Measurements from ENCODE around the gene CDK3. TPM values are rescaled to one million over a fixed set of nuclear protein-coding genes. Genes with fewer than 3 reads are reported as not detected.

Gene CDK3
- total and polyA plus RNA-seq, 2 donors (not counting 1 experiment from before 2014, with no cell fraction given): 15.0 to 20.5 TPM

DNA sequence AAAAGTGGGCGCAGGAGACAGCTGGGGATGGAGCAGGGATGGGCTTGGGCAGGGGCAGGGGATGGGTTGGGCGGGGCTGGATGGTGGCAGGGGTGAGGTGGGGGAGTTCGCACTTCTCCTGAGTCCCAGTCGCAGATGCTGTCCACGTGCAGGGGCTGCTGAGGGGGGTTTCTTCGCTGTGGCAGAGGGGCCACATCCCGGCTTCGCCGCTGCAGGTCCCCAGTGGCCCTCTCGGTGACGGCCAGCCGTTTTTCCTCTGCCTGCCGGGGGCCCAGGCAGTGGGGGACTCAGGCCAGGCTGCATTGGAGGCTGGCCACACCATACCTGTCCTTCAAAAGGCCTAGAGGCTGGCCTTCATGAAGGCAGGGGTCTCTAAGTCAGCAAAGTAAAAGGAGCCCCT is 18.1 kb downstream of the CDK3 start:
- CTCF ChIA-PET: interaction anchor here (0.6 to 3.0 kb wide), 5 partner anchors 8 to 707 kb away, joined by 3 to 8 read pairs (median 4); no protein-coding TSS in a partner anchor
- Mint-ChIP-seq H3K27me3 (no peaks in the 10 kb centered on the region), H3K9me3 (ENCODE audit: insufficient read depth) (no peaks in the 10 kb centered on the region), H3K4me3 (no peak overlapping the region), H3K4me1 (no peaks in the 10 kb centered on the region), H3K27ac (no peak overlapping the region)
- Histone ChIP-seq H3K27ac (ENCODE audit: low read length in 2 of 2) (no peak overlapping the region), H3K79me2 (ENCODE audit: control insufficient read depth, insufficient read depth, low read length) (no peaks in the 10 kb centered on the region), H3K4me1 (ENCODE audit: control insufficient read depth in 2 of 2, insufficient read depth in 2 of 2, low read length in 2 of 2) (peaks cover 0 to 7% of the 10 kb centered on the region in 2 donors), H4K20me1 (ENCODE audit: control insufficient read depth, insufficient read depth, low read length, poor library complexity, severe bottlenecking) (no peaks in the 10 kb centered on the region), H3K9me3 (ENCODE audit: control extremely low read depth in 1 of 3, control insufficient read depth in 2 of 3, insufficient read depth in 1 of 3, low read length in 2 of 3) (no peaks in the 10 kb centered on the region), H2AFZ (ENCODE audit: insufficient read depth, low read depth, low read length, poor library complexity, severe bottlenecking) (no peak overlapping the region), H3K27me3 (replicated peaks in 1 of 4; ENCODE audit: control extremely low read depth in 1 of 4, control insufficient read depth in 3 of 4, insufficient read depth in 4 of 4, low read length in 3 of 4) (peaks cover 0 to 7% (median 0%) of the 10 kb centered on the region in 4 experiments), H3K36me3 (replicated peaks in 1 of 2; ENCODE audit: control extremely low read depth in 1 of 2, control insufficient read depth in 1 of 2, extremely low read depth in 1 of 2, insufficient read depth in 2 of 2, low read length in 1 of 2) (no peaks in the 10 kb centered on the region), H3K9ac (ENCODE audit: low read length) (no peak overlapping the region), H3K4me3 (ENCODE audit: control extremely low read depth in 1 of 5, extremely low read depth in 1 of 5, insufficient read depth in 1 of 5, low read depth in 2 of 5, low read length in 4 of 5) (no peak overlapping the region), H3K4me2 (replicated peaks; ENCODE audit: low read depth, low read length, poor library complexity, severe bottlenecking) (no peak overlapping the region)
- 88% methylated on average over 13 of the region's 13 CpGs for WGBS (ENCODE audit: insufficient coverage)
- POLR2A ChIA-PET: no interaction called here
- DNase-seq (no peak), ATAC-seq (ENCODE audit: low read depth) (no peak)
- no peak for TF ChIP-seq EZH2 (IDR thresholded peaks at IDR 0.05; ENCODE audit: borderline replicate concordance, insufficient read depth, low read depth, low read length, poor library complexity, severe bottlenecking)
- TF ChIP-seq, protein P1, sequence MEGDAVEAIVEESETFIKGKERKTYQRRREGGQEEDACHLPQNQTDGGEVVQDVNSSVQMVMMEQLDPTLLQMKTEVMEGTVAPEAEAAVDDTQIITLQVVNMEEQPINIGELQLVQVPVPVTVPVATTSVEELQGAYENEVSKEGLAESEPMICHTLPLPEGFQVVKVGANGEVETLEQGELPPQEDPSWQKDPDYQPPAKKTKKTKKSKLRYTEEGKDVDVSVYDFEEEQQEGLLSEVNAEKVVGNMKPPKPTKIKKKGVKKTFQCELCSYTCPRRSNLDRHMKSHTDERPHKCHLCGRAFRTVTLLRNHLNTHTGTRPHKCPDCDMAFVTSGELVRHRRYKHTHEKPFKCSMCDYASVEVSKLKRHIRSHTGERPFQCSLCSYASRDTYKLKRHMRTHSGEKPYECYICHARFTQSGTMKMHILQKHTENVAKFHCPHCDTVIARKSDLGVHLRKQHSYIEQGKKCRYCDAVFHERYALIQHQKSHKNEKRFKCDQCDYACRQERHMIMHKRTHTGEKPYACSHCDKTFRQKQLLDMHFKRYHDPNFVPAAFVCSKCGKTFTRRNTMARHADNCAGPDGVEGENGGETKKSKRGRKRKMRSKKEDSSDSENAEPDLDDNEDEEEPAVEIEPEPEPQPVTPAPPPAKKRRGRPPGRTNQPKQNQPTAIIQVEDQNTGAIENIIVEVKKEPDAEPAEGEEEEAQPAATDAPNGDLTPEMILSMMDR (IDR thresholded peaks at IDR 0.05): no peak
- intact Hi-C loops (cut with micrococcal nuclease): no loop called here

DNA sequence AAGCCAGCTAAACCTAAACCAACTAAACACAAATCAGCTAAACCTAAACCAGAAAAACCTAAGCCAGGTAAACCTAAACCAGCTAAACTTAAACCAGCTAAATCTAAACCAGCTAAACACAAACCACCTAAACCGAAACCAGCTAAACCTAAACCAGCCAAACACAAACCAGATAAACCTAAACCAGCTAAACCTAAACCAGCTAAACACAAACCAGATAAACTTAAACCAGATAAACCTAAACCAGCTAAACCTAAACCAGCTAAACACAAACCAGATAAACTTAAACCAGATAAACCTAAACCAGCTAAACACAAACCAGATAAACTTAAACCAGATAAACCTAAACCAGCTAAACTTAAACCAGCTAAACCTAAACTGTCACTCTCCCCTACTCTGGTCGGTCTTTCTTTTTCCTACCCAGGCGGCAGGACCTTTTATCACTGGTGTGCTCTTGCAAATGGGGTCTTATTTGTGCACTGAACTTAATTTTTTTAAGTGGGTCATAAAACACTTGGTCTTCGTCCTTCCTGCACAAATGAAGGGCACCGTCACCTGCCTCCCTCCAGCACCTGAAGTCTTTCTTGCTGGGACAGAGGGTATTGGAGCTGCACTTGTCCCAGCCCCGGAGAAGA is 19.3 kb downstream of the CDK3 start:
- H3K27ac Mint-ChIP-seq: no peak overlapping the region

More for the DNA sequence above, 19.3 kb downstream of the CDK3 start:
- WGBS (ENCODE audit: insufficient coverage): 97% methylated on average over 3 of the region's 6 CpGs
- Histone ChIP-seq H3K27me3 (replicated peaks in 1 of 4; ENCODE audit: control extremely low read depth in 1 of 4, control insufficient read depth in 3 of 4, insufficient read depth in 4 of 4, low read length in 3 of 4) (peaks cover 0 to under 1% (median 0%) of the 10 kb centered on the region in 4 experiments), H2AFZ (ENCODE audit: insufficient read depth, low read depth, low read length, poor library complexity, severe bottlenecking) (no peak overlapping the region), H3K4me2 (replicated peaks; ENCODE audit: low read depth, low read length, poor library complexity, severe bottlenecking) (no peak overlapping the region), H3K4me1 (ENCODE audit: control insufficient read depth in 2 of 2, insufficient read depth in 2 of 2, low read length in 2 of 2) (no peaks in the 10 kb centered on the region), H4K20me1 (ENCODE audit: control insufficient read depth, insufficient read depth, low read length, poor library complexity, severe bottlenecking) (no peaks in the 10 kb centered on the region), H3K4me3 (ENCODE audit: control extremely low read depth in 1 of 5, extremely low read depth in 1 of 5, insufficient read depth in 1 of 5, low read depth in 2 of 5, low read length in 4 of 5) (no peak overlapping the region), H3K36me3 (replicated peaks in 1 of 2; ENCODE audit: control extremely low read depth in 1 of 2, control insufficient read depth in 1 of 2, extremely low read depth in 1 of 2, insufficient read depth in 2 of 2, low read length in 1 of 2) (no peaks in the 10 kb centered on the region), H3K9ac (ENCODE audit: low read length) (no peak overlapping the region), H3K27ac (ENCODE audit: low read length in 2 of 2) (no peak overlapping the region), H3K79me2 (ENCODE audit: control insufficient read depth, insufficient read depth, low read length) (no peaks in the 10 kb centered on the region), H3K9me3 (ENCODE audit: control extremely low read depth in 1 of 3, control insufficient read depth in 2 of 3, insufficient read depth in 1 of 3, low read length in 2 of 3) (no peaks in the 10 kb centered on the region)
- CTCF ChIA-PET: interaction anchor here (0.7 to 1.6 kb wide), 6 partner anchors 9 to 279 kb away, joined by 3 to 6 read pairs (median 4); partner anchors contain the start of gene MRPL38
- H3K4me3 Mint-ChIP-seq: no peak overlapping the region
- POLR2A ChIA-PET: no interaction called here
- no peaks in the 10 kb centered on the region for H3K27me3 Mint-ChIP-seq
- intact Hi-C loops (cut with micrococcal nuclease): no loop called here
- no peak for DNase-seq
- no peak for ATAC-seq (ENCODE audit: low read depth)
- H3K4me1 Mint-ChIP-seq: no peaks in the 10 kb centered on the region
- no peak for TF ChIP-seq EZH2 (IDR thresholded peaks at IDR 0.05; ENCODE audit: borderline replicate concordance, insufficient read depth, low read depth, low read length, poor library complexity, severe bottlenecking)
- TF ChIP-seq, protein P1 (IDR thresholded peaks at IDR 0.05): no peak
- H3K9me3 Mint-ChIP-seq (ENCODE audit: insufficient read depth): no peaks in the 10 kb centered on the region
